ENCODE data around the gene PRKCA.

PRKCA gene

GRCh38 chr17:66412857-66413558 is 110.6 kb downstream of the PRKCA start:
- no peak for DNase-seq (ENCODE audit: low spot score)

GRCh38 chr17:66413559-66414520 is 111.4 kb downstream of the PRKCA start:
- no peak for DNase-seq (ENCODE audit: low spot score)

- DNase-seq (ENCODE audit: low spot score), result no peak
These were observed 112.3 kb downstream of the PRKCA start for GRCh38 chr17:66414561-66415175.

GRCh38 chr17:66415366-66416206 is 113.2 kb downstream of the PRKCA start:
- no peak for DNase-seq (ENCODE audit: low spot score)

- DNase-seq (ENCODE audit: low spot score), result no peak
These were observed 114.0 kb downstream of the PRKCA start for GRCh38 chr17:66416207-66416940.

GRCh38 chr17:66417300-66417719 is 114.9 kb downstream of the PRKCA start:
- no peak for DNase-seq (ENCODE audit: low spot score)

- no peak for DNase-seq (ENCODE audit: low spot score)
These were observed 118.6 kb downstream of the PRKCA start for GRCh38 chr17:66420961-66421371.

GRCh38 chr17:66422186-66422585 is 119.8 kb downstream of the PRKCA start:
- no peak for DNase-seq (ENCODE audit: low spot score)

GRCh38 chr17:66423056-66423955 is 120.9 kb downstream of the PRKCA start:
- no peak for DNase-seq (ENCODE audit: low spot score)

- DNase-seq (ENCODE audit: low spot score), result no peak
These were observed 123.5 kb downstream of the PRKCA start for GRCh38 chr17:66425756-66426396.

- no peak for DNase-seq (ENCODE audit: low spot score)
These were observed 124.1 kb downstream of the PRKCA start for GRCh38 chr17:66426397-66427033.

GRCh38 chr17:66427134-66427533 is 124.7 kb downstream of the PRKCA start:
- no peak for DNase-seq (ENCODE audit: low spot score)

GRCh38 chr17:66429680-66430079 is 127.3 kb downstream of the PRKCA start:
- DNase-seq (ENCODE audit: low spot score), result no peak

GRCh38 chr17:66430846-66431795 is 128.7 kb downstream of the PRKCA start:
- DNase-seq (ENCODE audit: low spot score), result no peak

- no peak for DNase-seq (ENCODE audit: low spot score)
These were observed 129.5 kb downstream of the PRKCA start for GRCh38 chr17:66431910-66432309.

- no peak for DNase-seq (ENCODE audit: low spot score)
These were observed 130.1 kb downstream of the PRKCA start for GRCh38 chr17:66432411-66432957.

GRCh38 chr17:66432996-66433551 is 130.7 kb downstream of the PRKCA start:
- peak; percentile 82 for DNase-seq (ENCODE audit: low spot score)
